HepG2 (cell line): ENCODE measurements around the gene PIK3R1. TPM values are rescaled to one million over a fixed set of nuclear protein-coding genes. Genes with fewer than 3 reads are reported as not detected.

Experiments
- AHR ChIP-seq: IDR thresholded peaks from 2 replicates; pipeline ENCODE4 v1.6.1; 2018; ENCODE audit warnings: missing genetic modification reagents, missing compliant biosample characterization
- ATF3 ChIP-seq: sonication (generic); formaldehyde crosslinking; IDR thresholded peaks from 2 replicates; pipeline ENCODE4 v1.4.0; 2020; ENCODE audit warnings: missing genetic modification reagents
- ATF7-NPFF ChIP-seq: sonication (generic); formaldehyde crosslinking; IDR thresholded peaks from 2 replicates; pipeline ENCODE4 v1.8.1; 2023; ENCODE audit warnings: mild to moderate bottlenecking, low read depth, missing genetic modification reagents, moderate library complexity
- HDAC1 ChIP-seq: sonication (generic); formaldehyde crosslinking; IDR thresholded peaks from 2 replicates; pipeline ENCODE4 v1.5.1; 2020; ENCODE audit warnings: mild to moderate bottlenecking, missing genetic modification reagents
- IKZF5 ChIP-seq: IDR thresholded peaks from 2 replicates; pipeline ENCODE4 v1.6.1; 2018; ENCODE audit warnings: missing genetic modification reagents, mild to moderate bottlenecking, missing compliant biosample characterization
- KAT7 ChIP-seq: IDR thresholded peaks from 2 replicates; pipeline ENCODE4 v1.6.1; 2018; ENCODE audit warnings: borderline replicate concordance, missing compliant biosample characterization
- KDM3A ChIP-seq: IDR thresholded peaks from 2 replicates; pipeline ENCODE4 v1.6.1; 2018; ENCODE audit warnings: low read depth, missing compliant biosample characterization
- KDM4B ChIP-seq: sonication (generic); formaldehyde crosslinking; IDR thresholded peaks from 2 replicates; pipeline ENCODE4 v1.4.0; 2020; ENCODE audit warnings: missing genetic modification reagents
- KLF15 ChIP-seq: sonication (generic); formaldehyde crosslinking; IDR thresholded peaks from 2 replicates; pipeline ENCODE4 v1.8.1; 2023; ENCODE audit warnings: borderline replicate concordance, mild to moderate bottlenecking, inconsistent platforms, missing genetic modification reagents, mixed read lengths
- PITX1 ChIP-seq: sonication (generic); formaldehyde crosslinking; IDR thresholded peaks from 2 replicates; pipeline ENCODE4 v1.5.1; 2020; ENCODE audit warnings: mild to moderate bottlenecking, missing genetic modification reagents
- PREB ChIP-seq: sonication (generic); formaldehyde crosslinking; IDR thresholded peaks from 2 replicates; pipeline ENCODE4 v1.4.0; 2020; ENCODE audit warnings: missing genetic modification reagents
- RBM22 ChIP-seq: fragments of 200-400 bp; formaldehyde crosslinking; optimal IDR thresholded peaks from 2 replicates; pipeline ENCODE3; 2017; ENCODE audit warnings: mild to moderate bottlenecking, low read length, moderate library complexity
- THAP7 ChIP-seq: sonication (generic); formaldehyde crosslinking; IDR thresholded peaks from 2 replicates; pipeline ENCODE4 v1.8.1; 2023; ENCODE audit warnings: mild to moderate bottlenecking, missing genetic modification reagents
- TOPORS ChIP-seq: sonication (generic); formaldehyde crosslinking; IDR thresholded peaks from 2 replicates; pipeline ENCODE4 v1.8.0; 2023; ENCODE audit warnings: mild to moderate bottlenecking, missing genetic modification reagents
- TRIM24 ChIP-seq: sonication (generic); formaldehyde crosslinking; IDR thresholded peaks from 2 replicates; pipeline ENCODE4 v1.8.0; 2022; ENCODE audit warnings: mild to moderate bottlenecking, missing genetic modification reagents
- ZBTB8A ChIP-seq: sonication (generic); formaldehyde crosslinking; IDR thresholded peaks from 2 replicates; pipeline ENCODE4 v1.4.0; 2020; ENCODE audit warnings: mild to moderate bottlenecking, low read depth, missing genetic modification reagents, borderline replicate concordance
- ZMYM2 ChIP-seq: sonication (generic); formaldehyde crosslinking; IDR thresholded peaks from 2 replicates; pipeline ENCODE4 v1.8.0; 2022; ENCODE audit warnings: mild to moderate bottlenecking, missing genetic modification reagents
- ZNF280D ChIP-seq: sonication (generic); formaldehyde crosslinking; IDR thresholded peaks from 2 replicates; pipeline ENCODE4 v1.5.1; 2020; ENCODE audit warnings: mild to moderate bottlenecking, missing genetic modification reagents
- ZNF317 ChIP-seq: sonication (generic); formaldehyde crosslinking; IDR thresholded peaks from 2 replicates; pipeline ENCODE4 v1.5.0; 2020; ENCODE audit warnings: mild to moderate bottlenecking, missing genetic modification reagents
- ZNF414 ChIP-seq: sonication (generic); formaldehyde crosslinking; IDR thresholded peaks from 2 replicates; pipeline ENCODE4 v1.5.0; 2020; ENCODE audit warnings: missing genetic modification reagents
- ZNF460 ChIP-seq: sonication (generic); formaldehyde crosslinking; IDR thresholded peaks from 2 replicates; pipeline ENCODE4 v1.5.1; 2020; ENCODE audit warnings: missing genetic modification reagents, mild to moderate bottlenecking, borderline replicate concordance
- ZSCAN29 ChIP-seq: sonication (generic); formaldehyde crosslinking; conservative IDR thresholded peaks from 2 replicates; pipeline ENCODE4 v1.4.0; 2020; ENCODE audit warnings: mild to moderate bottlenecking, missing genetic modification reagents
- polyA plus RNA-seq, 8 experiments: library from polyadenylated mRNA; depleted of rRNA in 3 of 8; stranded (reverse) in 7 of 8; unstranded in 1 of 8; fragments of >200 nt; fragmentation: Illumina TruSeq in 4 of 8; extraction: Trizol in 4 of 8; gene quantifications; 2 replicates each; pipeline versions ENCODE4 v1.2.1 to v1.2.3, GENCODE V29; 2011 to 2016; ENCODE audit warnings: low read depth in 4 of 8, missing spikeins in 1 of 8, mixed read lengths in 1 of 8; ENCODE audit not compliant: insufficient read depth in 1 of 8
- total RNA-seq, 5 experiments: library from RNA; depleted of rRNA; stranded (reverse); fragments of >200 nt; fragmentation: Illumina TruSeq; extraction: Trizol; gene quantifications; 2 replicates each; pipeline ENCODE4 v1.2.3, GENCODE V29; 2016; ENCODE audit warnings: low read depth in 1 of 5

PIK3R1 gene
- total and polyA plus RNA-seq, 2 of the 13 experiments (the other 11 are each of a cell fraction or from before 2014, with no cell fraction given) = 8.4 to 21.3 TPM

GRCh38 chr5:68239487-68239886 is 23.9 kb downstream of the PIK3R1 start (continued):
- TF ChIP-seq IKZF5 (CRISPR knock-in tag) (peak; percentile 99), TRIM24 (CRISPR knock-in tag) (no peak), ATF3 (CRISPR knock-in tag) (peak; percentile 55; the same call in 1 of the 2 replicates), KDM3A (peak; percentile 58; the same call in 1 of the 2 replicates), KLF15 (no peak), TOPORS (no peak), THAP7 (no peak), ZNF460 (CRISPR knock-in tag) (no peak), ZSCAN29 (CRISPR knock-in tag) (no peak), KAT7 (CRISPR knock-in tag) (peak; percentile 95; the same call in 1 of the 2 replicates), KDM4B (CRISPR knock-in tag) (no peak; the same call in 1 of the 2 replicates), PITX1 (peak; percentile 92), RBM22 (peak; percentile 60), ZNF317 (CRISPR knock-in tag) (peak; percentile 69; the same call in 1 of the 2 replicates), HDAC1 (CRISPR knock-in tag) (peak; percentile 95), ZMYM2 (CRISPR knock-in tag) (peak; percentile 81), ZNF280D (CRISPR knock-in tag) (peak; percentile 87; the same call in 1 of the 2 replicates), AHR (CRISPR knock-in tag) (no peak), ZNF414 (CRISPR knock-in tag) (0 out of 2 replicates have a peak, but pooled peaks have one; percentile 48), PREB (CRISPR knock-in tag) (no peak), ZBTB8A (CRISPR knock-in tag) (no peak), ATF7-NPFF (CRISPR knock-in tag) (0 out of 2 replicates have a peak, but pooled peaks have one; percentile 29)
